B cell (primary cell): ENCODE results near the gene PTPN7. TPM values are rescaled to one million over a fixed set of nuclear protein-coding genes. Genes with fewer than 3 reads are reported as not detected.

Experiments used
- ATAC-seq: fragments of 200-7000 bp; cut with Tn5 transposase; one replicate; pipeline ENCODE4 v1.10.0; 2021; ENCODE audit warnings: low read depth, mild to moderate bottlenecking, moderate number of reproducible peaks, moderate library complexity
- CTCF ChIA-PET: fragments of 350-600 bp; sonication (Branson Sonifier 250); formaldehyde crosslinking; loops from one replicate; lab custom pipeline; 2021; ENCODE audit warnings: antibody characterized with exemption, inconsistent platforms; lab: Charles Lee
- POLR2A ChIA-PET: fragments of 350-600 bp; sonication (Branson Sonifier 250); formaldehyde crosslinking; loops from one replicate; lab custom pipeline; 2021; ENCODE audit warnings: antibody characterized with exemption; lab: Charles Lee
- DNase-seq: peaks from one replicate; pipeline ENCODE4 v3.0.0; 2013
- H2AFZ ChIP-seq: 2 replicates; pipeline ENCODE4 v1.6.1; 2012; ENCODE audit warnings: mild to moderate bottlenecking, low read depth, low read length; ENCODE audit not compliant: insufficient read depth, poor library complexity, severe bottlenecking
- H3K27ac ChIP-seq, 2 donors: 1 replicate in 1 of 2; 2 replicates in 1 of 2; pipeline ENCODE4 v1.5.1; 2012 to 2013; ENCODE audit warnings: low read length in 2 of 2, mild to moderate bottlenecking in 2 of 2, moderate library complexity in 1 of 2
- H3K27me3 ChIP-seq, 4 experiments: fragments of 200-600 bp in 1 of 4; sonication (generic) in 1 of 4; replicated peaks in 1 of 4; 1 replicate in 2 of 4; 2 replicates in 2 of 4; pipeline versions ENCODE4 v1.6.1 to v1.7.0; 2013 to 2016; ENCODE audit warnings: low read length in 3 of 4, mild to moderate bottlenecking in 2 of 4, mixed read lengths in 1 of 4, moderate library complexity in 1 of 4; ENCODE audit not compliant: insufficient read depth in 4 of 4, control insufficient read depth in 3 of 4; ENCODE audit errors: control extremely low read depth in 1 of 4
- H3K36me3 ChIP-seq, 2 experiments: replicated peaks in 1 of 2; 1 replicate in 1 of 2; 2 replicates in 1 of 2; pipeline versions ENCODE4 v1.6.1 to v1.7.1; 2013; ENCODE audit warnings: low read length in 1 of 2; ENCODE audit not compliant: insufficient read depth in 2 of 2, control insufficient read depth in 1 of 2; ENCODE audit errors: control extremely low read depth in 1 of 2, extremely low read depth in 1 of 2
- H3K4me1 ChIP-seq, 2 donors: fragments of 200-600 bp in 1 of 2; sonication (generic) in 1 of 2; 1 replicate in 1 of 2; 2 replicates in 1 of 2; pipeline versions ENCODE4 v1.5.1 to v1.6.1; 2013 to 2017; ENCODE audit warnings: low read length in 2 of 2; ENCODE audit not compliant: control insufficient read depth in 2 of 2, insufficient read depth in 2 of 2
- H3K4me2 ChIP-seq: replicated peaks from 2 replicates; pipeline ENCODE3; 2012; ENCODE audit warnings: mild to moderate bottlenecking, low read depth, low read length; ENCODE audit not compliant: poor library complexity, severe bottlenecking
- H3K4me3 ChIP-seq, 5 experiments: fragments of 200-600 bp in 1 of 5; sonication (generic) in 1 of 5; 1 replicate in 3 of 5; 2 replicates in 2 of 5; pipeline versions ENCODE4 v1.5.1 to v1.7.0; 2011 to 2016; ENCODE audit warnings: low read length in 4 of 5, mild to moderate bottlenecking in 4 of 5, low read depth in 2 of 5, control low read depth in 1 of 5, moderate library complexity in 1 of 5; ENCODE audit not compliant: insufficient read depth in 1 of 5; ENCODE audit errors: control extremely low read depth in 1 of 5, extremely low read depth in 1 of 5
- H3K79me2 ChIP-seq: fragments of 200-600 bp; sonication (generic); one replicate; pipeline ENCODE4 v1.6.0; 2016; ENCODE audit warnings: low read length; ENCODE audit not compliant: control insufficient read depth, insufficient read depth
- H3K9ac ChIP-seq: fragments of 200-600 bp; sonication (generic); 2 replicates; pipeline ENCODE4 v1.6.1; 2017; ENCODE audit warnings: mild to moderate bottlenecking, low read length, moderate library complexity
- H3K9me3 ChIP-seq, 3 donors: one replicate each; pipeline versions ENCODE4 v1.6.1 to v1.7.1; 2013; ENCODE audit warnings: low read length in 2 of 3; ENCODE audit not compliant: control insufficient read depth in 2 of 3, insufficient read depth in 1 of 3; ENCODE audit errors: control extremely low read depth in 1 of 3
- H4K20me1 ChIP-seq: 2 replicates; pipeline ENCODE4 v1.6.0; 2012; ENCODE audit warnings: mild to moderate bottlenecking, low read length; ENCODE audit not compliant: insufficient read depth, control insufficient read depth, poor library complexity, severe bottlenecking
- H3K27ac Mint-ChIP-seq: one replicate; pipeline ENCODE4 v1.8.0; 2021; ENCODE audit warnings: mixed read lengths
- H3K27me3 Mint-ChIP-seq: one replicate; pipeline ENCODE4 v1.8.0; 2021; ENCODE audit warnings: mixed read lengths
- H3K4me1 Mint-ChIP-seq: one replicate; pipeline ENCODE4 v1.8.0; 2021; ENCODE audit warnings: mixed read lengths
- H3K4me3 Mint-ChIP-seq: one replicate; pipeline ENCODE4 v1.8.0; 2021; ENCODE audit warnings: mixed read lengths
- H3K9me3 Mint-ChIP-seq: one replicate; pipeline ENCODE4 v1.8.0; 2022; ENCODE audit warnings: mixed read lengths; ENCODE audit not compliant: insufficient read depth
- EZH2 ChIP-seq: IDR thresholded peaks from 2 replicates; pipeline ENCODE4 v1.6.1; 2012; ENCODE audit warnings: borderline replicate concordance, low read depth, mild to moderate bottlenecking, moderate library complexity, low read length; ENCODE audit not compliant: insufficient read depth, poor library complexity, severe bottlenecking
- WGBS: methylation state at CpG from one replicate; pipeline ENCODE4 v1.1.5; 2013; ENCODE audit warnings: missing lambda C conversion rate; ENCODE audit not compliant: insufficient coverage; 5-methylcytosine and 5-hydroxymethylcytosine counted together
- intact Hi-C: fragments of 100-400 bp; cut with micrococcal nuclease; formaldehyde crosslinking; loops from one replicate; pipeline ENCODE4 v1.10.0; 2022
- polyA plus RNA-seq: library from polyadenylated mRNA; depleted of rRNA; stranded (reverse); fragments of >200 nt; gene quantifications from 2 replicates; pipeline ENCODE4 v1.2.3, GENCODE V29; 2012
- total RNA-seq, 2 donors: library from RNA; stranded (reverse); fragments of 120-200 nt in 1 of 2; gene quantifications; 1 replicate in 1 of 2; 2 replicates in 1 of 2; pipeline versions ENCODE4 v1.2.3 to v1.2.4, GENCODE V29; 2013 to 2022
- TF ChIP-seq, protein P1 (sequence below): fragments of 200-600 bp; IDR thresholded peaks from one replicate; pipeline ENCODE4 v1.8.0; 2022; ENCODE audit warnings: antibody characterized with exemption, mild to moderate bottlenecking

PTPN7 gene
- total and polyA plus RNA-seq, 2 donors (not counting 1 experiment from before 2014, with no cell fraction given) = 16.0 to 37.5 TPM

DNA sequence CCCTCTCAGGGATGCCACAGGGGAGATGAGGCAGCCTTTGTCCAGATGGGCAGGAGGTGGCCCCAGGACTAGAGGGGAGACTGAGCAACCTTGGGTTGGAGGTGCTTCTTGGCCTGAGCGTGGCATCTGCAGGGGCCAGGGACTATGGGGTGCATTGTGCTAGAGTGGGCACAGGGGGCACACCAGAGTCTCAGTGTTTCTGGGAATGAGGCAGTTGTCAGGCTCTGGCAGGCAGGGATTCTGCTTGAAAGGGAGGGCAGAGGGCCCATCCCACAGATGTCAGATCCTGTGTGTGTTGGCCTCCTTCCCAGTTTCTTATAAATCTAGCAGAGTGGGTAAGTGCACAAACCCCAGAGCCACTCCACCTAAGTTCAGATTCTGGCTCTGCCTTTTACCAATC is 46.9 kb upstream of the PTPN7 start:
- ATAC-seq = no peak
- CTCF ChIA-PET = no interaction called here
- H3K4me1 Mint-ChIP-seq = no peaks in the 10 kb centered on the region

DNA sequence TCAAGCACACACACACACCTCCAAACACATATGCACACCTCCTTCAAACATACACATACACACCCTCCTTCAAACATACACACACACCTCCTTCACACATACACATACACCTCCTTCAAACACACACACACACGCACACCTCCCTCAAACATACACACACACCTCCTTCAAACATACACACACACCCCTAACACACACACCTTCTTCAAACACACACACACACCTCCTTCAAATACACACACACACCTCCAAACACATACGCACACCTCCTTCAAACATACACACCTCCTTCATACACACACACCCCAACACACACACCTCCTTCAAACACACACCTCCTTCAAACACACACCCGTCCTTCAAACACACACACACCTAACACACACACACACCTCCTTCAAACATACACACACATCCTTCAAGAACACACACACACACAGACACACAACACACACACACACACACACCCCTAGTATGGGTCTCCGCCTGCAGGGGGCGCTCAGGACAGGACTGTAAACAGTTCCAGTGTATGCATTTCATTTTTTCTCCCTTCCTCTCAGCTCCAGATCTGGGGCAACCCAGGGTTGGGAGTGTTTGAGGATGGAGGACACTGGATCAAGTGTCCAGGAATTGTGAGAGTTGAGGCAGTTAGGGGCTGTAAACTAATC is 45.3 kb upstream of the PTPN7 start:
- Histone ChIP-seq H3K4me1 (peaks cover 5 to 7% of the 10 kb centered on the region in 2 donors), H3K79me2 (no peaks in the 10 kb centered on the region), H2AFZ (no peak overlapping the region), H3K27me3 (peaks cover 0 to 38% (median 3%) of the 10 kb centered on the region in 4 experiments), H3K9me3 (no peaks in the 10 kb centered on the region), H3K4me3 (no peak overlapping the region), H3K4me2 (no peak overlapping the region), H4K20me1 (no peaks in the 10 kb centered on the region), H3K9ac (no peak overlapping the region), H3K36me3 (no peaks in the 10 kb centered on the region), H3K27ac (no peak overlapping the region)
- H3K9me3 Mint-ChIP-seq = no peaks in the 10 kb centered on the region
- H3K4me1 Mint-ChIP-seq = peaks cover 5% of the 10 kb centered on the region
- H3K27ac Mint-ChIP-seq = no peak overlapping the region
- ATAC-seq (no peak), DNase-seq (no peak)
- H3K27me3 Mint-ChIP-seq = peaks cover 17% of the 10 kb centered on the region
- no peak overlapping the region for H3K4me3 Mint-ChIP-seq
- WGBS = 64% methylated on average over 3 of the region's 5 CpGs
- TF ChIP-seq, protein P1, sequence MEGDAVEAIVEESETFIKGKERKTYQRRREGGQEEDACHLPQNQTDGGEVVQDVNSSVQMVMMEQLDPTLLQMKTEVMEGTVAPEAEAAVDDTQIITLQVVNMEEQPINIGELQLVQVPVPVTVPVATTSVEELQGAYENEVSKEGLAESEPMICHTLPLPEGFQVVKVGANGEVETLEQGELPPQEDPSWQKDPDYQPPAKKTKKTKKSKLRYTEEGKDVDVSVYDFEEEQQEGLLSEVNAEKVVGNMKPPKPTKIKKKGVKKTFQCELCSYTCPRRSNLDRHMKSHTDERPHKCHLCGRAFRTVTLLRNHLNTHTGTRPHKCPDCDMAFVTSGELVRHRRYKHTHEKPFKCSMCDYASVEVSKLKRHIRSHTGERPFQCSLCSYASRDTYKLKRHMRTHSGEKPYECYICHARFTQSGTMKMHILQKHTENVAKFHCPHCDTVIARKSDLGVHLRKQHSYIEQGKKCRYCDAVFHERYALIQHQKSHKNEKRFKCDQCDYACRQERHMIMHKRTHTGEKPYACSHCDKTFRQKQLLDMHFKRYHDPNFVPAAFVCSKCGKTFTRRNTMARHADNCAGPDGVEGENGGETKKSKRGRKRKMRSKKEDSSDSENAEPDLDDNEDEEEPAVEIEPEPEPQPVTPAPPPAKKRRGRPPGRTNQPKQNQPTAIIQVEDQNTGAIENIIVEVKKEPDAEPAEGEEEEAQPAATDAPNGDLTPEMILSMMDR = no peak
- no peak for TF ChIP-seq EZH2
- CTCF ChIA-PET = no interaction called here
- POLR2A ChIA-PET = no interaction called here
- intact Hi-C loops = no loop called here

More for the DNA sequence above, 46.9 kb upstream of the PTPN7 start:
- Histone ChIP-seq H3K9ac (no peak overlapping the region), H3K4me3 (no peak overlapping the region), H3K79me2 (no peaks in the 10 kb centered on the region), H2AFZ (no peak overlapping the region), H4K20me1 (no peaks in the 10 kb centered on the region), H3K4me2 (no peak overlapping the region), H3K4me1 (peaks cover 5 to 7% of the 10 kb centered on the region in 2 donors), H3K27me3 (peaks cover 0 to 45% (median 3%) of the 10 kb centered on the region in 4 experiments), H3K9me3 (no peaks in the 10 kb centered on the region), H3K27ac (no peak overlapping the region), H3K36me3 (no peaks in the 10 kb centered on the region)
- POLR2A ChIA-PET = no interaction called here
- Mint-ChIP-seq H3K9me3 (no peaks in the 10 kb centered on the region), H3K4me3 (no peak overlapping the region), H3K27me3 (peaks cover 25% of the 10 kb centered on the region), H3K27ac (no peak overlapping the region)
- WGBS = 67% methylated on average over 1 of the region's 1 CpG
- DNase-seq = no peak
- TF ChIP-seq, protein P1 = no peak
- no peak for TF ChIP-seq EZH2
- intact Hi-C loops = no loop called here
